ENCODE results near the gene DGKB. TPM values are rescaled to one million over a fixed set of nuclear protein-coding genes. Genes with fewer than 3 reads are reported as not detected.

DGKB gene
- total RNA-seq, 1 experiment from 2014 or later = not detected

GRCh38 chr7:14747701-14748100, 154.8 kb downstream of the DGKB start:
- no peaks in the 10 kb centered on the region for H3K27me3 ChIP-seq (ENCODE audit: control insufficient read depth, insufficient read depth, low read length)
- BruUV-seq (replicated peaks) = no TSS peak
- no peak overlapping the region for H3K27ac ChIP-seq (ENCODE audit: low read length)
- TF ChIP-seq SIN3A (IDR thresholded peaks at IDR 0.05; ENCODE audit: borderline replicate concordance, insufficient read depth, low read depth, low read length) (no peak), TCF7L2 (IDR thresholded peaks at IDR 0.05; ENCODE audit: low read depth, low read length) (no peak), POLR2AphosphoS5 (IDR thresholded peaks at IDR 0.05; ENCODE audit: low read depth, low read length) (no peak)
- TF ChIP-seq, protein P1, sequence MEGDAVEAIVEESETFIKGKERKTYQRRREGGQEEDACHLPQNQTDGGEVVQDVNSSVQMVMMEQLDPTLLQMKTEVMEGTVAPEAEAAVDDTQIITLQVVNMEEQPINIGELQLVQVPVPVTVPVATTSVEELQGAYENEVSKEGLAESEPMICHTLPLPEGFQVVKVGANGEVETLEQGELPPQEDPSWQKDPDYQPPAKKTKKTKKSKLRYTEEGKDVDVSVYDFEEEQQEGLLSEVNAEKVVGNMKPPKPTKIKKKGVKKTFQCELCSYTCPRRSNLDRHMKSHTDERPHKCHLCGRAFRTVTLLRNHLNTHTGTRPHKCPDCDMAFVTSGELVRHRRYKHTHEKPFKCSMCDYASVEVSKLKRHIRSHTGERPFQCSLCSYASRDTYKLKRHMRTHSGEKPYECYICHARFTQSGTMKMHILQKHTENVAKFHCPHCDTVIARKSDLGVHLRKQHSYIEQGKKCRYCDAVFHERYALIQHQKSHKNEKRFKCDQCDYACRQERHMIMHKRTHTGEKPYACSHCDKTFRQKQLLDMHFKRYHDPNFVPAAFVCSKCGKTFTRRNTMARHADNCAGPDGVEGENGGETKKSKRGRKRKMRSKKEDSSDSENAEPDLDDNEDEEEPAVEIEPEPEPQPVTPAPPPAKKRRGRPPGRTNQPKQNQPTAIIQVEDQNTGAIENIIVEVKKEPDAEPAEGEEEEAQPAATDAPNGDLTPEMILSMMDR (IDR thresholded peaks at IDR 0.05) = no peak
- intact Hi-C loops (cut with micrococcal nuclease; ENCODE audit: unreplicated experiment) (no loop called here), in situ Hi-C loops (cut with HindIII; ENCODE audit: low pct_unique_long_range_greater_than_20kb, low sequenced_read_pairs) (no loop called here)
- no peaks in the 10 kb centered on the region for H3K36me3 ChIP-seq (ENCODE audit: control insufficient read depth, insufficient read depth, low read length)
- ATAC-seq (no peak), DNase-seq (ENCODE audit: low read depth, low spot score) (no peak)
- ChIA-PET POLR2A (no interaction called here), CTCF (no interaction called here)
- H3K4me3 ChIP-seq (ENCODE audit: low read depth in 2 of 2, low read length in 2 of 2) = no peak overlapping the region
- no peaks in the 10 kb centered on the region for H3K4me1 ChIP-seq (ENCODE audit: control insufficient read depth, insufficient read depth, low read length)
- peaks cover 15% of the 10 kb centered on the region; the same call in 1 of the 2 replicates for H3K9me3 ChIP-seq (ENCODE audit: control insufficient read depth, insufficient read depth, low read depth, low read length)

GRCh38 chr7:14745076-14745475, 157.5 kb downstream of the DGKB start:
- in situ Hi-C loops (cut with HindIII; ENCODE audit: low pct_unique_long_range_greater_than_20kb, low sequenced_read_pairs) (no loop called here), intact Hi-C loops (cut with micrococcal nuclease; ENCODE audit: unreplicated experiment) (no loop called here)
- BruUV-seq (replicated peaks) = no TSS peak

More at GRCh38 chr7:14745076-14745475, 157.5 kb downstream of the DGKB start:
- Histone ChIP-seq H3K27me3 (ENCODE audit: control insufficient read depth, insufficient read depth, low read length) (no peaks in the 10 kb centered on the region), H3K27ac (ENCODE audit: low read length) (no peak overlapping the region), H3K4me3 (ENCODE audit: low read depth in 2 of 2, low read length in 2 of 2) (no peak overlapping the region), H3K4me1 (ENCODE audit: control insufficient read depth, insufficient read depth, low read length) (no peaks in the 10 kb centered on the region), H3K36me3 (ENCODE audit: control insufficient read depth, insufficient read depth, low read length) (no peaks in the 10 kb centered on the region), H3K9me3 (ENCODE audit: control insufficient read depth, insufficient read depth, low read depth, low read length) (peaks cover 27% of the 10 kb centered on the region; the same call in 1 of the 2 replicates)
- no peak for DNase-seq (ENCODE audit: low read depth, low spot score)
- ATAC-seq = no peak
- TF ChIP-seq TCF7L2 (IDR thresholded peaks at IDR 0.05; ENCODE audit: low read depth, low read length) = no peak
- no peak for TF ChIP-seq SIN3A (IDR thresholded peaks at IDR 0.05; ENCODE audit: borderline replicate concordance, insufficient read depth, low read depth, low read length)
- TF ChIP-seq, protein P1 (IDR thresholded peaks at IDR 0.05) = no peak
- TF ChIP-seq POLR2AphosphoS5 (IDR thresholded peaks at IDR 0.05; ENCODE audit: low read depth, low read length) = no peak
- TF ChIP-seq REST (IDR thresholded peaks at IDR 0.05; ENCODE audit: insufficient read depth in 1 of 2, low read depth in 2 of 2, low read length in 1 of 2) = no peak
- POLR2A ChIA-PET = no interaction called here
- CTCF ChIA-PET = no interaction called here
